CD4-positive, alpha-beta T cell (primary cell): ENCODE measurements around the gene GPRC5B. TPM values are rescaled to one million over a fixed set of nuclear protein-coding genes. Genes with fewer than 3 reads are reported as not detected.

Experiments used
- ATAC-seq: fragments of 200-7000 bp; cut with Tn5 transposase; one replicate; pipeline ENCODE4 v1.10.0; 2022; ENCODE audit warnings: mild to moderate bottlenecking; ENCODE audit not compliant: poor library complexity
- CTCF ChIA-PET: fragments of 350-600 bp; sonication (Branson Sonifier 250); formaldehyde crosslinking; loops from one replicate; lab custom pipeline; 2021; ENCODE audit warnings: antibody characterized with exemption, inconsistent platforms; lab: Charles Lee
- POLR2A ChIA-PET: fragments of 350-600 bp; sonication (Branson Sonifier 250); formaldehyde crosslinking; loops from one replicate; lab custom pipeline; 2021; ENCODE audit warnings: antibody characterized with exemption, inconsistent platforms; lab: Charles Lee
- DNase-seq, 14 experiments: peaks; one replicate each; pipeline ENCODE4 v3.0.0-alpha.2; 2013 to 2020; ENCODE audit warnings: mixed read lengths in 2 of 14
- H3K27ac ChIP-seq, 2 donors: one replicate each; pipeline versions ENCODE4 v1.5.1 to v1.7.0; 2013; ENCODE audit warnings: low read length in 2 of 2, low read depth in 1 of 2, mild to moderate bottlenecking in 1 of 2
- H3K27me3 ChIP-seq, 2 experiments: 1 replicate in 1 of 2; 2 replicates in 1 of 2; pipeline versions ENCODE4 v1.6.1 to v1.7.0; 2013; ENCODE audit warnings: low read length in 2 of 2, control low read depth in 1 of 2, mild to moderate bottlenecking in 1 of 2, moderate library complexity in 1 of 2; ENCODE audit not compliant: insufficient read depth in 2 of 2, control insufficient read depth in 1 of 2
- H3K36me3 ChIP-seq: one replicate; pipeline ENCODE4 v1.6.1; 2013; ENCODE audit warnings: low read length, control low read depth; ENCODE audit not compliant: insufficient read depth
- H3K4me1 ChIP-seq: one replicate; pipeline ENCODE4 v1.6.1; 2013; ENCODE audit warnings: low read length, control low read depth; ENCODE audit not compliant: insufficient read depth
- H3K4me3 ChIP-seq: one replicate; pipeline ENCODE4 v1.5.1; 2013; ENCODE audit warnings: mild to moderate bottlenecking, low read length, moderate library complexity
- H3K9me3 ChIP-seq, 2 experiments: 1 replicate in 1 of 2; 2 replicates in 1 of 2; pipeline versions ENCODE4 v1.6.1 to v1.7.0; 2013; ENCODE audit warnings: low read length in 2 of 2, mild to moderate bottlenecking in 2 of 2, control low read depth in 1 of 2, moderate library complexity in 1 of 2; ENCODE audit not compliant: control insufficient read depth in 1 of 2, insufficient read depth in 1 of 2
- H3K27ac Mint-ChIP-seq: one replicate; pipeline ENCODE4 v1.8.0; 2020; ENCODE audit warnings: mixed read lengths
- H3K27me3 Mint-ChIP-seq: one replicate; pipeline ENCODE4 v1.8.0; 2021; ENCODE audit warnings: mixed read lengths
- H3K36me3 Mint-ChIP-seq: one replicate; pipeline ENCODE4 v1.8.0; 2021; ENCODE audit warnings: low read depth, mixed read lengths
- H3K4me1 Mint-ChIP-seq: one replicate; pipeline ENCODE4 v1.8.0; 2021; ENCODE audit warnings: low read depth, mixed read lengths
- H3K4me3 Mint-ChIP-seq: one replicate; pipeline ENCODE4 v1.8.0; 2020; ENCODE audit warnings: mild to moderate bottlenecking, mixed read lengths
- H3K9me3 Mint-ChIP-seq: one replicate; pipeline ENCODE4 v1.8.0; 2020; ENCODE audit warnings: mixed read lengths
- intact Hi-C, 2 experiments: fragments of 100-400 bp; cut with DNase I in 1 of 2; cut with micrococcal nuclease in 1 of 2; formaldehyde crosslinking; loops; one replicate each; pipeline versions ENCODE4 v1.15.1 to v1.9.0; 2023 to 2025; cut with DNase I, micrococcal nuclease
- total RNA-seq, 174 experiments: library from RNA in 2 of 174; stranded (reverse) in 2 of 174; gene quantifications; one replicate each; pipeline ENCODE4 v1.2.3 and lab custom pipeline; 2021 to 2026
- TF ChIP-seq, protein P1 (sequence below): fragments of 200-600 bp; IDR thresholded peaks from one replicate; pipeline ENCODE4 v1.8.0; 2022; ENCODE audit warnings: antibody characterized with exemption, mild to moderate bottlenecking

The GPRC5B gene
- total RNA-seq, 2 experiments from 2014 or later = 0.47 to 0.75 TPM

DNA sequence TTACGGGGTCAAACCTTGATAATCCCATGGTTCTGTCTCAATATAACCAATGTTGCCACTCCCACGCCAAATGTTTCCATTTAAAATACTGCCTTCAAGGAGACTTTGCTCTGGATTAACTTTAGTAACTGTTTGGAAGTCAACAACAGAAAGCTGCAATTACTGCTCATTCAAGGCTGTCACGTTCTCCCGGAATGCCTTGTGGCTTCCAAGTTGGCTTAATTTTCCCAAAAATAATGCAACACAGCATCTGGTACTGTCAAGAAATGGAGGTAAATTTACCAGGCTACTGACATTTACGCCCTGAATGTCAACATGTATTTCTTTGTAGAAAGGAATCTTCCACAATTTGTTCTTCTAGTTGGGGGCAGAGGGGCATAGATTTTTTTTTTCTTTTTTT lies 38.2 kb downstream of the GPRC5B start:
- H3K27me3 ChIP-seq = no peaks in the 10 kb centered on the region
- H3K4me3 ChIP-seq = no peak overlapping the region
- intact Hi-C loops = no loop called here
- ChIA-PET CTCF (no interaction called here), POLR2A (no interaction called here)
- DNase-seq (no peak), ATAC-seq (no peak)
- H3K9me3 Mint-ChIP-seq = no peaks in the 10 kb centered on the region
- H3K36me3 ChIP-seq = no peaks in the 10 kb centered on the region
- H3K9me3 ChIP-seq = no peaks in the 10 kb centered on the region
- TF ChIP-seq, protein P1, sequence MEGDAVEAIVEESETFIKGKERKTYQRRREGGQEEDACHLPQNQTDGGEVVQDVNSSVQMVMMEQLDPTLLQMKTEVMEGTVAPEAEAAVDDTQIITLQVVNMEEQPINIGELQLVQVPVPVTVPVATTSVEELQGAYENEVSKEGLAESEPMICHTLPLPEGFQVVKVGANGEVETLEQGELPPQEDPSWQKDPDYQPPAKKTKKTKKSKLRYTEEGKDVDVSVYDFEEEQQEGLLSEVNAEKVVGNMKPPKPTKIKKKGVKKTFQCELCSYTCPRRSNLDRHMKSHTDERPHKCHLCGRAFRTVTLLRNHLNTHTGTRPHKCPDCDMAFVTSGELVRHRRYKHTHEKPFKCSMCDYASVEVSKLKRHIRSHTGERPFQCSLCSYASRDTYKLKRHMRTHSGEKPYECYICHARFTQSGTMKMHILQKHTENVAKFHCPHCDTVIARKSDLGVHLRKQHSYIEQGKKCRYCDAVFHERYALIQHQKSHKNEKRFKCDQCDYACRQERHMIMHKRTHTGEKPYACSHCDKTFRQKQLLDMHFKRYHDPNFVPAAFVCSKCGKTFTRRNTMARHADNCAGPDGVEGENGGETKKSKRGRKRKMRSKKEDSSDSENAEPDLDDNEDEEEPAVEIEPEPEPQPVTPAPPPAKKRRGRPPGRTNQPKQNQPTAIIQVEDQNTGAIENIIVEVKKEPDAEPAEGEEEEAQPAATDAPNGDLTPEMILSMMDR = no peak
- H3K36me3 Mint-ChIP-seq = no peaks in the 10 kb centered on the region
- no peaks in the 10 kb centered on the region for H3K4me1 Mint-ChIP-seq
- peaks cover 5% of the 10 kb centered on the region for H3K27me3 Mint-ChIP-seq
- no peak overlapping the region for H3K27ac Mint-ChIP-seq
- H3K27ac ChIP-seq = no peak overlapping the region
- no peak overlapping the region for H3K4me3 Mint-ChIP-seq
- no peaks in the 10 kb centered on the region for H3K4me1 ChIP-seq

DNA sequence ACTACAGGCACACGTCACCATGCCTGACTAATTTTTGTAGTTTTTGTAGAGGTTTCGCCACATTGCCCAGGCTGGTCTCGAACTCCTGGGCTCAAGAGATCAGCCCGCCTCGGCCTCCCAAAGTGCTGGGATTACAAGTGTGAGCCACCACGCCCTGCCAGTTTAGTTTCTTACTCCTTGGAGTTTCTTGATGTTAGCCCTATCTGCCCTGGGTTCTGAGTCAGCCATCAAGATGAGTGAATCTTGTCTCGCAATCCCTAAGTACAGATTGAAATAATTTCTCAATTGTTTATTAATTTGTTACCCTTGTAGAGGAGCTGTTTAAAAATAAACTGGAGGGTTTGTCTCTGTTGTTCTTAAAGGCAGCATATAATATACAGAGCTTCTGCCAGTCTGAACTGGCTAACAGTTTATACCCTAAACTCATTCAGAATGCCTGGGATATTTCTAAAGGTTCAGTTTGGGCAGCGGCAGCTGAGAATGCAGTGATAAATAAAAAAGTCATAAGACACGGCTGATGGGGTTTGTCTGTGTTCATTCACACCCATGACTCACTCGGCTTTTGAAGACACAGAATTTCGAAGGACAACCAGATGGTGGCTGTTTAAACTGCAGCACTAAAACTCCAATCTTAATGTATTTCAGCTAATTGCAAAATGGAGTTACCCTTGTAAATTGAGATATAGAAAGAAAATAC lies 39.6 kb downstream of the GPRC5B start:
- Histone ChIP-seq H3K4me3 (no peak overlapping the region), H3K36me3 (no peaks in the 10 kb centered on the region), H3K27ac (no peak overlapping the region), H3K4me1 (no peaks in the 10 kb centered on the region), H3K27me3 (no peaks in the 10 kb centered on the region), H3K9me3 (no peaks in the 10 kb centered on the region)
- H3K4me1 Mint-ChIP-seq = no peaks in the 10 kb centered on the region
- ATAC-seq (no peak), DNase-seq (no peak)
- no peak overlapping the region for H3K27ac Mint-ChIP-seq
- ChIA-PET POLR2A (no interaction called here), CTCF (no interaction called here)
- peaks cover 2% of the 10 kb centered on the region for H3K27me3 Mint-ChIP-seq
- TF ChIP-seq, protein P1 = no peak
- H3K9me3 Mint-ChIP-seq = no peaks in the 10 kb centered on the region
- H3K36me3 Mint-ChIP-seq = no peaks in the 10 kb centered on the region
- H3K4me3 Mint-ChIP-seq = no peak overlapping the region
- intact Hi-C loops = no loop called here

DNA sequence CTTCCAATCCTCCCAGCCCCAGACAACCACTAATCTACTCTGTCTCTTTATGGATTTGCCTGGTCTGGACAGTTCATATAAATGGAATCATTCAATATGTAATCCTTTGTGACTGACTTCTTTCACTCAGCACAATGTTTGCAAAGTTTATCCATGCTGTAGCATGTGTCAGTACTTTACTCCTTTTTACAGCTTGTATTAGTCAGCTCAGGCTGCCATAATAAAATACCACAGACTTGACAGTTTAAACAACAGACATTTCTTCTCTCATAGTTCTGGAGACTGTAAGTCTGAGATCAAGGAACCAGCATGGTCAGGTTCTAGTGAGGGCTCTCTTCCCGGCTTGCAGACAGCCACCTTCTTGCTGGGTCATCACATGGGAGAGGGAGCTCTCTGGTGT lies 41.3 kb downstream of the GPRC5B start:
- Mint-ChIP-seq H3K4me1 (no peaks in the 10 kb centered on the region), H3K9me3 (no peaks in the 10 kb centered on the region), H3K36me3 (no peaks in the 10 kb centered on the region), H3K27me3 (no peaks in the 10 kb centered on the region), H3K4me3 (no peak overlapping the region), H3K27ac (no peak overlapping the region)
- H3K36me3 ChIP-seq = no peaks in the 10 kb centered on the region
- TF ChIP-seq, protein P1 = no peak
- ChIA-PET POLR2A (no interaction called here), CTCF (interaction anchor here (0.6 kb wide), 1 partner anchor 15 kb away, joined by 4 read pairs; no protein-coding TSS in a partner anchor)
- no peaks in the 10 kb centered on the region for H3K27me3 ChIP-seq
- no peak for DNase-seq
- no peak overlapping the region for H3K27ac ChIP-seq
- ATAC-seq = no peak
- H3K4me1 ChIP-seq = no peaks in the 10 kb centered on the region
- no peak overlapping the region for H3K4me3 ChIP-seq
- H3K9me3 ChIP-seq = no peaks in the 10 kb centered on the region
- intact Hi-C loops = no loop called here
